ENCODE data around the gene CBFB.

CBFB gene

GRCh38 chr16:67050796-67051195 lies 21.8 kb downstream of the CBFB start:
- ATAC-seq (ENCODE audit: low read depth) = no peak

GRCh38 chr16:67052399-67052798 lies 23.4 kb downstream of the CBFB start:
- H3K4me3 ChIP-seq (ENCODE audit: severe bottlenecking) = no peak overlapping the region
- DNase-seq (ENCODE audit: low spot score) (no peak), ATAC-seq (ENCODE audit: low read depth) (no peak)
- peaks cover 10% of the 10 kb centered on the region for H3K4me1 ChIP-seq (ENCODE audit: insufficient read depth, poor library complexity, severe bottlenecking)
- H3K27me3 ChIP-seq (ENCODE audit: insufficient read depth, poor library complexity, severe bottlenecking) = no peaks in the 10 kb centered on the region
- H3K27ac ChIP-seq (ENCODE audit: poor library complexity, severe bottlenecking) = no peak overlapping the region
- no peaks in the 10 kb centered on the region for H3K9me3 ChIP-seq (ENCODE audit: severe bottlenecking)
- H3K36me3 ChIP-seq (ENCODE audit: low read depth) = peaks cover 11% of the 10 kb centered on the region
- no peak for TF ChIP-seq CTCF (IDR thresholded peaks at IDR 0.05; ENCODE audit: poor library complexity, severe bottlenecking)

More at GRCh38 chr16:67050796-67051195, 21.8 kb downstream of the CBFB start:
- Histone ChIP-seq H3K4me1 (ENCODE audit: insufficient read depth, poor library complexity, severe bottlenecking) (peaks cover 2% of the 10 kb centered on the region), H3K27ac (ENCODE audit: poor library complexity, severe bottlenecking) (no peak overlapping the region), H3K27me3 (ENCODE audit: insufficient read depth, poor library complexity, severe bottlenecking) (no peaks in the 10 kb centered on the region), H3K4me3 (ENCODE audit: severe bottlenecking) (no peak overlapping the region), H3K9me3 (ENCODE audit: severe bottlenecking) (no peaks in the 10 kb centered on the region), H3K36me3 (ENCODE audit: low read depth) (peaks cover 12% of the 10 kb centered on the region)
- TF ChIP-seq CTCF (IDR thresholded peaks at IDR 0.05; ENCODE audit: poor library complexity, severe bottlenecking) = no peak
- no peak for DNase-seq (ENCODE audit: low spot score)

GRCh38 chr16:67053767-67054334 lies 24.9 kb downstream of the CBFB start:
- Histone ChIP-seq H3K27me3 (ENCODE audit: insufficient read depth, poor library complexity, severe bottlenecking) (no peaks in the 10 kb centered on the region), H3K27ac (ENCODE audit: poor library complexity, severe bottlenecking) (no peak overlapping the region), H3K4me3 (ENCODE audit: severe bottlenecking) (no peak overlapping the region), H3K4me1 (ENCODE audit: insufficient read depth, poor library complexity, severe bottlenecking) (peaks cover 10% of the 10 kb centered on the region), H3K36me3 (ENCODE audit: low read depth) (peaks cover 16% of the 10 kb centered on the region), H3K9me3 (ENCODE audit: severe bottlenecking) (no peaks in the 10 kb centered on the region)
- ATAC-seq (ENCODE audit: low read depth) = no peak
- TF ChIP-seq CTCF (IDR thresholded peaks at IDR 0.05; ENCODE audit: poor library complexity, severe bottlenecking) = no peak
- no peak for DNase-seq (ENCODE audit: low spot score)

- ATAC-seq (ENCODE audit: low read depth) = no peak
These were observed 26.0 kb downstream of the CBFB start for GRCh38 chr16:67054901-67055300.

More at GRCh38 chr16:67054901-67055300, 26.0 kb downstream of the CBFB start:
- H3K4me1 ChIP-seq (ENCODE audit: insufficient read depth, poor library complexity, severe bottlenecking) = peaks cover 10% of the 10 kb centered on the region
- no peak for TF ChIP-seq CTCF (IDR thresholded peaks at IDR 0.05; ENCODE audit: poor library complexity, severe bottlenecking)
- peaks cover 7% of the 10 kb centered on the region for H3K36me3 ChIP-seq (ENCODE audit: low read depth)
- no peak overlapping the region for H3K4me3 ChIP-seq (ENCODE audit: severe bottlenecking)
- H3K27ac ChIP-seq (ENCODE audit: poor library complexity, severe bottlenecking) = peak overlapping the region; percentile 54
- no peak for DNase-seq (ENCODE audit: low spot score)
- H3K27me3 ChIP-seq (ENCODE audit: insufficient read depth, poor library complexity, severe bottlenecking) = no peaks in the 10 kb centered on the region
- H3K9me3 ChIP-seq (ENCODE audit: severe bottlenecking) = no peaks in the 10 kb centered on the region

Measured in RWPE2 (cell line).